H9 (cell line): Measurements from ENCODE around the gene MUC2. TPM values are rescaled to one million over a fixed set of nuclear protein-coding genes. Genes with fewer than 3 reads are reported as not detected.
A peak's percentile ranks its signal among the peaks of the same experiment; 100 is the strongest.

ENCODE experiments used
- DNase-seq: peaks from one replicate; pipeline ENCODE4 v3.0.0-alpha.2; 2017
- H2AFZ ChIP-seq: one replicate; pipeline ENCODE4 v1.6.1; 2013; ENCODE audit warnings: mild to moderate bottlenecking, low read length, control low read depth, moderate library complexity
- H2AK5ac ChIP-seq: 2 replicates; pipeline ENCODE4 v1.6.1; 2013; ENCODE audit warnings: low read length, control low read depth, mixed read lengths; ENCODE audit not compliant: insufficient read length
- H2BK120ac ChIP-seq: one replicate; pipeline ENCODE4 v1.6.1; 2013; ENCODE audit warnings: low read depth, mild to moderate bottlenecking, low read length, control low read depth, inconsistent platforms; ENCODE audit not compliant: poor library complexity, severe bottlenecking
- H2BK12ac ChIP-seq: 2 replicates; pipeline ENCODE4 v1.6.1; 2013; ENCODE audit warnings: low read length, control low read depth, mixed read lengths, low read depth; ENCODE audit not compliant: insufficient read length
- H2BK15ac ChIP-seq: 2 replicates; pipeline ENCODE4 v1.6.1; 2013; ENCODE audit warnings: low read depth, low read length, control low read depth
- H2BK20ac ChIP-seq: one replicate; pipeline ENCODE4 v1.6.1; 2013; ENCODE audit warnings: low read depth, mild to moderate bottlenecking, low read length, control low read depth, inconsistent platforms; ENCODE audit not compliant: poor library complexity, severe bottlenecking
- H2BK5ac ChIP-seq: 2 replicates; pipeline ENCODE4 v1.6.1; 2013; ENCODE audit warnings: low read length, control low read depth, mixed read lengths; ENCODE audit not compliant: insufficient read length
- H3K14ac ChIP-seq: 2 replicates; pipeline ENCODE4 v1.6.1; 2013; ENCODE audit warnings: low read length, control low read depth; ENCODE audit not compliant: insufficient read depth
- H3K18ac ChIP-seq: 2 replicates; pipeline ENCODE4 v1.6.1; 2013; ENCODE audit warnings: low read depth, mild to moderate bottlenecking, mixed read lengths, low read length, control low read depth; ENCODE audit not compliant: insufficient read length
- H3K23ac ChIP-seq: 2 replicates; pipeline ENCODE4 v1.6.1; 2013; ENCODE audit warnings: low read length, control low read depth, mixed read lengths, low read depth; ENCODE audit not compliant: insufficient read length
- H3K23me2 ChIP-seq: 2 replicates; pipeline ENCODE4 v1.6.1; 2013; ENCODE audit warnings: low read depth, mild to moderate bottlenecking, mixed read lengths, low read length, control low read depth; ENCODE audit not compliant: insufficient read length, poor library complexity, severe bottlenecking
- H3K27ac ChIP-seq: 2 replicates; pipeline ENCODE4 v1.5.1; 2013; ENCODE audit warnings: low read length, control low read depth, mixed read lengths, low read depth; ENCODE audit not compliant: insufficient read length
- H3K27me3 ChIP-seq: 2 replicates; pipeline ENCODE4 v1.6.1; 2013; ENCODE audit warnings: low read length, control low read depth, inconsistent platforms; ENCODE audit not compliant: insufficient read depth
- H3K4ac ChIP-seq: 2 replicates; pipeline ENCODE4 v1.6.1; 2013; ENCODE audit warnings: low read depth, mild to moderate bottlenecking, control low read depth, inconsistent platforms, low read length, moderate library complexity
- H3K4me1 ChIP-seq: 2 replicates; pipeline ENCODE4 v1.6.1; 2013; ENCODE audit warnings: low read length, control low read depth, inconsistent platforms; ENCODE audit not compliant: insufficient read depth
- H3K4me2 ChIP-seq: 2 replicates; pipeline ENCODE4 v1.6.1; 2013; ENCODE audit warnings: low read length, control low read depth, mixed read lengths; ENCODE audit not compliant: insufficient read length, insufficient read depth
- H3K56ac ChIP-seq: 2 replicates; pipeline ENCODE4 v1.6.1; 2013; ENCODE audit warnings: low read depth, mild to moderate bottlenecking, mixed read lengths, low read length, control low read depth; ENCODE audit not compliant: insufficient read length
- H3K79me1 ChIP-seq: 2 replicates; pipeline ENCODE4 v1.6.1; 2013; ENCODE audit warnings: low read depth, mild to moderate bottlenecking, moderate library complexity, low read length, control low read depth, inconsistent platforms; ENCODE audit not compliant: insufficient read depth, poor library complexity, severe bottlenecking
- H3K79me2 ChIP-seq: 2 replicates; pipeline ENCODE4 v1.6.1; 2013; ENCODE audit warnings: low read length, control low read depth, inconsistent platforms; ENCODE audit not compliant: insufficient read depth
- H3K9ac ChIP-seq: 2 replicates; pipeline ENCODE4 v1.6.1; 2013; ENCODE audit warnings: low read length, control low read depth, mixed read lengths; ENCODE audit not compliant: insufficient read length; ENCODE audit errors: extremely low read depth
- H3K9me3 ChIP-seq: one replicate; pipeline ENCODE4 v1.6.1; 2013; ENCODE audit warnings: low read depth, low read length, inconsistent platforms; ENCODE audit not compliant: control insufficient read depth
- H3T11ph ChIP-seq: one replicate; pipeline ENCODE4 v1.6.1; 2013; ENCODE audit warnings: mild to moderate bottlenecking, low read length, control low read depth, inconsistent platforms
- H4K20me1 ChIP-seq: one replicate; pipeline ENCODE4 v1.6.1; 2013; ENCODE audit not compliant: control insufficient read depth, insufficient read length, insufficient read depth
- H4K5ac ChIP-seq: 2 replicates; pipeline ENCODE4 v1.6.1; 2013; ENCODE audit warnings: low read depth, mild to moderate bottlenecking, mixed read lengths, low read length, control low read depth; ENCODE audit not compliant: insufficient read length
- H4K8ac ChIP-seq: replicated peaks from 2 replicates; pipeline ENCODE4 v1.6.1; 2013; ENCODE audit warnings: low read length, control low read depth, mixed read lengths, low read depth; ENCODE audit not compliant: insufficient read length
- H4K91ac ChIP-seq: 2 replicates; pipeline ENCODE4 v1.6.1; 2013; ENCODE audit warnings: low read depth, mild to moderate bottlenecking, moderate library complexity, mixed read lengths, low read length, control low read depth; ENCODE audit not compliant: insufficient read length
- H3K27ac Mint-ChIP-seq, 3 experiments: 2 replicates in 2 of 3; 3 replicates in 1 of 3; pipeline ENCODE4 v1.8.0; 2020 to 2021; ENCODE audit warnings: mixed read lengths in 3 of 3, mild to moderate bottlenecking in 1 of 3, moderate library complexity in 1 of 3
- H3K27me3 Mint-ChIP-seq: 2 replicates; pipeline ENCODE4 v1.8.0; 2021; ENCODE audit warnings: low read depth, mild to moderate bottlenecking, moderate library complexity, mixed read lengths
- H3K36me3 Mint-ChIP-seq, 3 experiments: 2 replicates in 2 of 3; 3 replicates in 1 of 3; pipeline ENCODE4 v1.8.0; 2020 to 2021; ENCODE audit warnings: low read depth in 3 of 3, mixed read lengths in 3 of 3; ENCODE audit not compliant: insufficient read depth in 1 of 3
- H3K4me1 Mint-ChIP-seq, 2 experiments: 2 replicates each; pipeline ENCODE4 v1.8.0; 2020; ENCODE audit warnings: mixed read lengths in 2 of 2
- H3K4me3 Mint-ChIP-seq, 2 experiments: 2 replicates in 1 of 2; 3 replicates in 1 of 2; pipeline ENCODE4 v1.8.0; 2020 to 2021; ENCODE audit warnings: mild to moderate bottlenecking in 2 of 2, mixed read lengths in 2 of 2, moderate library complexity in 1 of 2
- H3K9me3 Mint-ChIP-seq, 2 experiments: 2 replicates in 1 of 2; 3 replicates in 1 of 2; pipeline ENCODE4 v1.8.0; 2020; ENCODE audit warnings: mild to moderate bottlenecking in 2 of 2, mixed read lengths in 2 of 2, moderate library complexity in 1 of 2
- CTCF ChIP-seq: fragments of 200-600 bp; sonication (generic); conservative IDR thresholded peaks from 3 replicates; pipeline ENCODE4 v1.8.0; 2021; ENCODE audit warnings: antibody characterized with exemption, mild to moderate bottlenecking
- WGBS: extraction: QIAGEN DNeasy Blood & Tissue Kit; methylation state at CpG from one replicate; pipeline ENCODE4 v1.1.7; 2013; ENCODE audit warnings: missing lambda C conversion rate, low lambda C conversion rate, mixed read lengths; ENCODE audit not compliant: insufficient read length; ENCODE audit errors: extremely low coverage; 5-methylcytosine and 5-hydroxymethylcytosine counted together
- long read RNA-seq: library from polyadenylated mRNA; unstranded; transcript quantifications from one replicate; pipeline ENCODE4 v2.0.0, GENCODE V29; 2020
- total RNA-seq: library from RNA; stranded (reverse); gene quantifications from 2 replicates; pipeline ENCODE4 v1.2.1, GENCODE V29; 2021

The MUC2 gene
- not detected in 2 replicates for total RNA-seq
- long read RNA-seq, result 0 reads

DNA sequence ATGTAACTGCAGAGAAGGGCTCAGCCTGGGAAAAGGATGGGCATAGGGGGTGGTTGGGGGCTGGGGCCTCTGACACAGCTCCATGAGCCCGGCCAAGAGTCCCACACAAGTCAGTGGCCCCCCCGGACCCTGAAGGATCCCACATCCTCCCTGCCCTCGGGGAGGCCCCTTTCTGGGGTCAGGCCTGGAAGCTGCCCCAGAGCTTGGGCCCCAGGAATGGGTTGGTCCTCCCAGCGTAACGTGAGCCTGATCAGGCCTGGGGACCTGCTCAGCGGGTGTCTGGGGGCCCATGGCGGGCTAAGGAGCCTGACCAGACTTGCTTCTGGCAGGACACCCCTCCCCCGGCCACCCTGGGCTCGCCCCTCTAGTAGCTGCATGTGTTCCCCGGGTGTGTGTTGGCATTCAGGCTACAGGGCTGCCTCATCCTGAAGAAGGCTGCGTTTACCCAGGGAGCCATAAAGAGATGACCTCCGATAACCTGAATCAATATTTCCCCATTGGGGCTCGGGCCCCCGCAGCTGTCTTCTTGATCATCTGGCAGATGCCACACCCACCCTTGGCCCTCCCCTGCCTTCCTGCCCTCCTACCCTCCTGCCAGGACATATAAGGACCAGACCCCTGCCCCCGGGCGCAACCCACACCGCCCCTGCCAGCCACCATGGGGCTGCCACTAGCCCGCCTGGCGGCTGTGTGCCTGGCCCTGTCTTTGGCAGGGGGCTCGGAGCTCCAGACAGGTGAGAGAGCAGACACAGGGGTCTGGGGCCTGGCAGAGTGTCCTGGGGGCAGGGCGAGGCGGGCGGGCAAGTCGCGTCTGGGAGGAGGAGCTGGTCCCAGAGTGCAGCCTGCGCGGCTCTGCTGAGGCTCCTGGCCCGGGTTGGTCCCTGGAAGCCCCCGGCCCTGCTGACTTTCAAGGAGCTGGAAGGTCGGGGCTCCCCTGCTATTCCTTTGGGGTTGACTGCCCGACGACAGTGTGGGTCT, at the start of gene MUC2:
MUC2 (plus strand) TSS at position 631 of the 978 bp plus-strand sequence.
- H2BK5ac ChIP-seq, result no peak within 1 kb of the TSS
- H4K8ac ChIP-seq, result no peak within 1 kb of the TSS
- Mint-ChIP-seq H3K9me3 (peaks cover 2 to 3% of the 10 kb centered on the region in 2 experiments; a peak in 2 of 5 replicates), H3K27ac (peak within 1 kb of the TSS; percentile 44 to 77 (median 70); a peak in 4 of 7 replicates), H3K4me1 (peaks cover 3 to 5% of the 10 kb centered on the region in 2 experiments; a peak in 3 of 4 replicates), H3K36me3 (no peaks in the 10 kb centered on the region), H3K4me3 (no peak within 1 kb of the TSS), H3K27me3 (peaks cover 2% of the 10 kb centered on the region)
- no peak for DNase-seq
- H3K27me3 ChIP-seq, result no peaks in the 10 kb centered on the region
- H3K18ac ChIP-seq, result no peak within 1 kb of the TSS
- H4K5ac ChIP-seq, result no peak within 1 kb of the TSS
- no peak for TF ChIP-seq CTCF
- WGBS, result no CpG with 5 or more reads among the region's 32 CpGs
- H3K14ac ChIP-seq, result no peak within 1 kb of the TSS; the same call in 1 of the 2 replicates
- no peaks in the 10 kb centered on the region for H3K23me2 ChIP-seq
- H2BK15ac ChIP-seq, result no peak within 1 kb of the TSS
- no peak within 1 kb of the TSS for H2BK120ac ChIP-seq
- no peak within 1 kb of the TSS for H4K91ac ChIP-seq
- no peak within 1 kb of the TSS for H3K23ac ChIP-seq
- no peak within 1 kb of the TSS for H3T11ph ChIP-seq
- no peak within 1 kb of the TSS for H2AK5ac ChIP-seq
- H3K9ac ChIP-seq, result no peak within 1 kb of the TSS
- no peaks in the 10 kb centered on the region for H3K79me2 ChIP-seq
- no peak within 1 kb of the TSS for H3K4me2 ChIP-seq
- no peaks in the 10 kb centered on the region for H3K79me1 ChIP-seq
- no peak within 1 kb of the TSS for H2AFZ ChIP-seq
- H2BK12ac ChIP-seq, result no peak within 1 kb of the TSS
- H3K4ac ChIP-seq, result no peak within 1 kb of the TSS
- H2BK20ac ChIP-seq, result no peak within 1 kb of the TSS
- H3K27ac ChIP-seq, result no peak within 1 kb of the TSS
- no peaks in the 10 kb centered on the region for H4K20me1 ChIP-seq
- H3K56ac ChIP-seq, result no peak within 1 kb of the TSS
- no peaks in the 10 kb centered on the region for H3K9me3 ChIP-seq
- H3K4me1 ChIP-seq, result no peaks in the 10 kb centered on the region
